Activated CD4-positive, CD25-positive, alpha-beta regulatory T cell treated with anti-CD3 and anti-CD28 coated beads, Interleukin-2, amount 50 U/mL, for 16 hours (primary cell): ENCODE results near the gene TCN2.
"Not testable (repeated sequence)": the region's sequence is repeated elsewhere in the genome, so short reads cannot be mapped to it uniquely, and the experiment has no call there.

Experiments
- DNase-seq: peaks from one replicate; pipeline ENCODE4 v3.0.0-alpha.2; 2020; ENCODE audit warnings: low read depth, low spot score

Gene TCN2

DNA sequence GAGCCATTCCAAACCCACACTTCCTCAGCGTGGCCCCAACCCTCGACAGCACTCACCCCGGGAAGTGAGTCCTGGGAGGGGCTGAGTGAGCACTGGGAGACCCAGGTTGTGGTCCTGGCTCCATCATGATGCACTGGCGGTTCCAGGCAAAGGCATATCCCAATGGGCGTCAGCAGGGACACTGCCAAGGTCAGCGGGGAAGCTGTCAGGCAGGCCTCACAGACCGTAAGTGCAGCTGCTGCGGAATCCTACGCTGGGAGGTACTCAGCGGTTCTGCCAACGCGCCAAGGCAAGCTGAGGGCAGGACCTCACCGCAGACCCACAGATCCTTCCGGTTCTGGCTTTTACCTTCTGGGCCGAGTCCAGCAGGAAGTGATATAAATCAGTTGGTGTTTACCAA is 31.1 kb upstream of the TCN2 start:
- no peak for DNase-seq

DNA sequence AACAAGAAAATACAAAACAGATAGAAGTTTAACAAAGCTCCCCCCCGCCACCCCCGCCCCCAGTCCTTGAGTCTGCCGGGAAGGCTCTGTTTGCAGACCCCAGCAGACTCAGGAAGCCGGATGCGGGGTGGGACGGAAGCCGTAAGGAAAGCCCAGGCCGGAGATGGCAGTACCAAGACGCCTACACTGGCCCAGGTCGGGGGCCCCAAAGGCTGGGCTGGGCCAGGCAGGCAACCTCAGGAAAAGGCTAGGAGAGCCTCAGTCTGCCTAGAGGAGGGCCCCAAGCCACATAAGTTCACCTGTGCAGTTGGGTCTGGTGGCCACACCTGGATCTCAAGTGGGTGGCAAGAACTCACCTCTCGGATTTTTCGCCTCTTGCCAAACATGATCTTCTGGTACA is 28.5 kb upstream of the TCN2 start:
- DNase-seq = no peak

DNA sequence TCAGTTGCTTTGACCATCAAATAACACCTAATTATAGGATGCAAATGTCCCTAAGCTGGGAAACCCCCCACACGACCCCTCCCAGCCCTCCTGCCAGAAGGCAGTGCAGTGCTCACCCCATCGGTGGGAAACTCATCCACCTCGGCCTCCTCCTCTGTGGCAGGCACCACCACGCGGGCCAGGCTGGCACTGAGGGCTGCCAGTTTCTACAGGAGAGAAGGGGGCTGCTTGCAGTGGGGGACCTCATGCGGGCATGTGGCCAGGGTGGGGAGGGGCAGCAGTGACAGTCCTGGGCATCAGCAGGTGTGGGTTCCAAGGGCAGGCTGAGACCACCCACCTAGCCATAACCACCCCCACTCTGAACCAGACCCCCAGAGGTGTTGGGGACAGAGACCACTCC is 26.1 kb upstream of the TCN2 start:
- no peak for DNase-seq

DNA sequence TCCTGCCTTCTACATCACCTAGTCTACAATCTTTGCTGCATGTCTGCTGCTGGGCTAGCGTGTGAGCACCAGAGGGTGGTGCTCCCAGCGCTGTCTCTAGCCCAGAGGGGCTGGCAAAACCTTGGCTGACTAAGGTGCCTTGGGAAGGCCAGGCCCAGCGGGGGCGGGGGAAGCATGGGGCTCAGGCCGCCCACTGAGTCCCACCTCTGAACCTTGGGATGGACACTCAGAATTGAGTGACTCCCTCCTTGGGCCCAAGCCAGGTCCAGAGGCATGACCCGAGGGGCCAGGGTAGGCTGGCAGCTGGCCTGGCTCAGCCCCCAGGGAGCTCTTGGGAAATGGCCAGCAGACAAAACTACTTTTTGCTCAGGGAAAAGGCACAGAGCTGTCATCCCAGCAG is 24.9 kb upstream of the TCN2 start:
- DNase-seq = no peak

DNA sequence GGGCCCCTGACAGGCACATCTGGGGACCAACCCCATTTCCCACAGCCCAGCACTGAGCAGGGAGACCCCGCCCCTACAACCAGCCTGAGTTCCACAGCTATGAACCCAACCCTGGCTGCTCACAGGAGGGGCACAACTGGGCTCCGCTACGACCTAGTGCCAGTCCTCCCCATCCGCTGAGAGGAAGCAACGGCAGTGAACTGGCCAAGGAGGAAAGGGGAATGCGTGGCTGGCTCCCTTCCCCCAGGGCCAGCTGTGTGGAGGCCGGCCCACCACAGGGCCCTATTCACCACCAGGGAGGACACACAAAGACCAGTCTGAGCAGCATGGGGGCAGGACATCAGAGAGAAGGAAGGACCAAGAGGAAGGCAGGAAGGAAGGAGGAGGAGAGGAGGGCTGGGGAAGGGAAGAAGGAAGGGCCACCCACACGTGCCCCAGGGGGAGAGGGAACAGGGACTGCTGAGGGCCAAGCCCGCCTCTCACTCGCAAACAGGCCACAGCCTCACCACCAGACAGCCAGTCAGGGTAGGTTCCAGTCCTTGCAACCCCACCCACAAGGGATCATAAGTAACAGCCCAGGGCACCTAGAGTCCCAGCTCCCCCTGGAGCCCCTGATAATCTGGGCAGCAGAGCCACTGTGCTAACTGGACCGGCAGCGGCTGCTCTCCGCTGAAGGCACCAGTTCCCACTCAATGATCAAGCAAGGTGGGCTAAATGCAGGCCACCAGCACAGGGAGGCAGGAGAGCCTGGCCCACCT is 24.0 kb upstream of the TCN2 start:
- DNase-seq = no peak

DNA sequence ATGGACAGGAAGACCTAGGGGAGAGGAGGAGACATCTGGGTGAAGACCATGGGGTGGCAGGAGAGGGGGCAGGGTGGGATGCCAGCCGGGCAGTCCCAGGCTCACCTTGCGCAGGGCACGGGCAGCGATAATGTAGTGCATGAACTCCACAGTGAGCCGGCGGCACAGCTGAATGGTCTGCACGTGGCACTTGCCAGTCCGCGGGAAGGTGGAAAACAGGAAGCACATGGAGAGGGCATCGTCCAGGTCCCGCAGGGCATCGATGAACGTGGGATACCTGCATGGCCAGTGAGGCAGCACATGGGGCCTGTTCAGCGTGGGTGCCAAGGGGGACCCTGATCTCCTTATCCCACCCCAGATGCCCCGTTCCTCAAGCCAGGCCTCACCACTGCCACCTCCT is 22.5 kb upstream of the TCN2 start:
- DNase-seq = no peak

DNA sequence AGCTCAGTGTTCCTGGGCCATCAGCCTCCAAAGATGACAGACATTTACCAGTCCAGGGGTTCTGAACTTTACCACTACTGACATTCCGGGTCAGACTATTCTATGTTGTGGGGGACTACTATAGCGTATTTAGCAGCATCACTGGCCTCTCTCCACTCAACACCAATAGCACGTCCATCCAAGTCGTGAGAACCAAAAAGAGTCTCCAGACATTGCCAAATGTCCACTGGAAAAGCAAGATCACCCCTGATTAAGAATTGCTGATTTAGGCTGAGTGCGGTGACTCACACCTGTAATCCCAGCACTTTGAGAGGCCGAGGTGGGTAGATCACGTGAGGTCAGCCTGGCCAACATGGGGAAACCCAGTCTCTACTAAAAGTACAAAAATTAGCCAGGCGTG is 20.6 kb upstream of the TCN2 start:
- no peak for DNase-seq

DNA sequence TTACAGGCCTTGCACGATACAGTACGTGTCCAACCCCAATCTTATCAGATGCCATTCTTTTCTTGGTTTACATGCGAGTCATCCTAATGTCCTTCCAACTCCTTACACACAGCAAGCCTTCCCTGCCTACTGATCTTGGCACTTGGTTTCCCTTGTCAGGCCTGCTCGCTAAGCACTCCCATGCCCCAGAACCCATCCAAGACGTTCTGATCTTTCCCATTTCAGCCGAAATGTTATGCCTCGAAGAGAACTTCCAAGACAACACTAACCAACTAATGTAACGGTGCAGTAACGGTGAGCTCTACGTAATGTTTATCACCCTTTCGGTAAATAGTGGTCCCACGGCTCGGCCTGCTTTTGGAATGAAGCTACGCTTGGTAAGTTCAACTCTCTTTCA is 15.8 kb upstream of the TCN2 start:
- no peak for DNase-seq

DNA sequence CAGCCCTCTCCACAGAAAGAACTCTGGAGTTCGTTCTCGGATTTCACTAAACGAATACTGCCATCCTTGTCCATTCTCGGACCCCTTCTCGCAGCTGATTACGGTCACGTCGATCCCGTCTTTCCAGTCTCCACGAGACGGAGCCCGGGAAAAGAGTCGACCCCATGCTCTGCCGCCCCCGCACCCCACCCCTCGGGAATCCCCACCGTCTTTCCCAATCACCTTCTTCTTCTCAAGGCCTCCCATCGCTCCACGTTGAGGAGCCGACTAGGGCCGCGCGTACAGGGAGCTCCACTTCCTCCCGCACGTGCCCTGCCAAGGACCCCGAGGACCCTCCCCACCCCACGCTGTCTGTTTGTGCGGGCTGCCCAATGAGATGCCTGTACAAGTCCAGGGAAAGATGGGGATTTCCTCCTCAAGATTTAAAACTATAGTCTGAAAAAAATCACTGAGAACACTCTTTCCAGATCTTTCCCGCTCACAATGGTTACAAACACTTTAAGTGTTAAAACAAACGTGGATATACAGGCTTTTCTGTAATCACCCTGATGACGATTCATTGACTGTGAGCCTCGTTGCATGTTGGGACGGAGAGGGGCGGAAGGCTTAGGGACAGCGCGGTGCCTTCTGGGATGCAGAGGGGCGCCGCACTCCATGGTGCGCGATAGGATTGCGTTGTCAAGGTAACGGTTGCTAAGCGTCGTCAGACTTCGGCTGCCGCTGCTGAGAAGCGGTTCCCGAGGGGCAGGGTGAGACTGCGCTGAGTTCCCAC is 15.2 kb upstream of the TCN2 start, which contains the start of gene PES1:
TSS of gene PES1 (minus strand) at position 323 of the 772 bp plus-strand sequence. CDS start at position 246, 77 bp downstream.
- peak; percentile 92 for DNase-seq

DNA sequence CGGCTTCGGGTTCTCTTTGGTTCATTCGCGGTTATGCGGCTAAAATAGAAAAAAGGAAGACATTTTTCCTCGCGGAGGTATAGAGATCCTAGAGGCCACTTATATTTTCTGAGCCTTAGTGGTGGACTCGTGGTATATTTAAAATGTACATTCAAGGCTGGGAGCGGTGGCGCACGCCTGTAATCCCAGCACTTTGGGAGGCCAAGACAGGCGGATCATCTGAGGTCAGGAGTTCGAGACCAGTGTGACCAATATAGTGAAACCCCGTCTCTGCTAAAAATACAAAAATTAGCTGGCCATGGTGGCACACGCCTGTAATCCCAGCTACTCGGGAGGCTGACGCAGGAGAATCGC is 14.6 kb upstream of the TCN2 start:
- DNase-seq = not testable (repeated sequence)

DNA sequence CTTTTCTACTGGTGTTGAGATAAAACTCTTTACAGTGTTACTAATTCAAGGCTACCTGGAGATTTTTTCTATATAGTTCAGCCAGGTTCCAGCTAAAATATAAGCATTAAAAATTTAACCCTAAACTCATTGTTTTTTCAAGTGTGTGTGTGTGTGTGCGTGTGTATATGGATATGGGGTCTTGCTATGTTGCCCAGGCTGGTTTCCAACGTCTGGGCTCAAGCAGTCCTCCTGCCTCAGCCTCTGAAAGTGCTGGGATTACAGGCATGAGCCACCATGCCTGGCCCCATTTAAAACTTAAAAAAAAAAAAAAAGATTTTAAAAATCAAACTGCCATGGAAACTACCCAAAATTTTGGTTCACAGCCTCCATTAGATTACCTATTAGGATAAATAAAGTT is 10.8 kb upstream of the TCN2 start:
- DNase-seq = no peak

DNA sequence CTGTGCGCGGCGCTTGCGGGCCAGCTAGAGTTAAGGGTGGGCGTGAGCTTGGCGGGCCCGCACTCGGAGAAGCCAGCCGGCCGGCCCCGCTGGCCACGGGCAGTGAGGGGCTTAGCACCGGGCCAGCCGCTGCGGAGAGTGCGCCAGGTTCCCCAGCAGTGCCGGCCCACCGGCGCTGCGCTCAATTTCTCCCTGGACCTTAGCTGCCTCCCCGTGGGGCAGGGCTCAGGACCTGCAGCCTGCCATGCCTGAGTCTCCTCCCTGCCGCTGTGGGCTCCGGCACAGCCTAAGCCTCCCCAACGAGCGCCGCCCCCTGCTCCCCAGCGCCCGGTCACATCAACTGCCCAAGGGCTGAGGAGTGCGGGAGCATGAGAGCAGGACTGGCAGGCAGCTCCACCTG is 10.1 kb upstream of the TCN2 start:
- no peak for DNase-seq

DNA sequence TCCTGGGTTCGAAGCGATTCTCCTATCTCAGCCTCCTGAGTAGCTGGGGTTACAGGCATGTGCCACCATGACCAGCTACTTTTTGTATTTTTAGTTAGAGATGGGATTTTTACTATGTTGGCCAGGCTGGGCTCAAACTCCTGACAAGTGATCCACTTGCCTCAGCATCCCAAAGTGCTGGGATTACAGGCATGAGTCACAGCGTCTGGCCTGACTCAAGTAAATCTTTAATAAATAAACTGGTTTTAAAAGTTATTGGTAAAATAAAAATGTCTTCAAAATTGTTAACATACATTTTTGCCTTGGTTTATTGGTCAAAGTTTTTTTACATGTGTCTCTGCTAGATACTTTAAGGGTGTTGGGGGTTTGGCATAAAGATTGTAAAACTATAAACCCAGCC is 8.0 kb upstream of the TCN2 start:
- no peak for DNase-seq

DNA sequence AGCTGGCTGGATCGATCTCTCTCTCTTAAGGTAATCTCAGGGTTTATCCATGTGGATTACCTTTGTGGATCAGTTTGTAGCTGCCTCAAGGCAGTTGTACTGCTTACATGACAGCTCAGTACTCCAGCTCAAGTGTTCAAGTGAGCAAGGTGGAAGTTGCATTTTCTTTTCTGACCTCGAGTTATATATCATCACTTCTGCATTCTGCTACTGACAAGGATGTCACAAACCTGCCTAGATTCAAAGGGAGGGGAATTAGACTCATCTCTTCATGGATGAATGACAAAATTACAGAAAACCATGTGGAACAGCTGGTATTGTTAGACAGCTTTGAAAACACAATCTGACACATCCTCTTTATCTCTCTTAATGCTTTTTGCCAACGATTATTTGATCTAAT is 6.1 kb upstream of the TCN2 start:
- DNase-seq = no peak

DNA sequence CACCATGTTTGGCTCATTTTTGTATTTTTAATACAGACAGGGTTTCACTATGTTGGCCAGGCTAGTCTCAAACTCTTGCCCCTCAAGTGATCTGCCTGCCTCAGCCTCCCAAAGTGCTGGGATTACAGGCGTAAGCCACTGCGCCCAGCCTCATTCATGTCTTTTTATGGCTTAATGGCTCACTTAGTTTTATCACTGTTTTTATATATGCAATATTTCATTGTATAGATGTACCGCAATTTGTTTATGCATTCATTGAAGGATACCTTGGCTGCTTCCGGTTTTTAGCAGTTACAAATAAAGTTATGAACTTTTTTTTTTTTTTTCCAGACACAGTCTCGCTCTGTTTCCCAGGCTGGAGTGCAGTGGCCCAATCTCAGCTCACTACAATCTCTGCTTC is 5.5 kb upstream of the TCN2 start:
- DNase-seq = no peak

DNA sequence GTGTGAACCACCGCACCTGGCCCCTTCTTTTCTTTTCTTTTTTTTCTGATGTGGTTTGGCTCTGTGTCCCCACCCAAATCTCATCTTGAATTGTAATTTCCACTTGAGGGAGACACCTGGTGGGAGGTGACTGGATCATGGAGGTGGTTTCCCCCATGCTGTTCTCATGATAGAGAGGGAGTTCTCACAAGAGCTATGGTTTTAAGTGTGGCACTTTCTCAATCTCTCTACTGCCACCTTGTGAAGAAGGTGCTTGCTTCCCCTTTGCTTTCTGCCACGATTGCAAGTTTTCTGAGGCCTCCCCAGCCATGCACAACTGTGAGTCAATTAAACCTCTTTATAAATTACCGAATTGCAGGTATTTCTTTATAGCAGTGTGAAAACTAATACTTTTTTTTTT is 4.9 kb upstream of the TCN2 start:
- no peak for DNase-seq

DNA sequence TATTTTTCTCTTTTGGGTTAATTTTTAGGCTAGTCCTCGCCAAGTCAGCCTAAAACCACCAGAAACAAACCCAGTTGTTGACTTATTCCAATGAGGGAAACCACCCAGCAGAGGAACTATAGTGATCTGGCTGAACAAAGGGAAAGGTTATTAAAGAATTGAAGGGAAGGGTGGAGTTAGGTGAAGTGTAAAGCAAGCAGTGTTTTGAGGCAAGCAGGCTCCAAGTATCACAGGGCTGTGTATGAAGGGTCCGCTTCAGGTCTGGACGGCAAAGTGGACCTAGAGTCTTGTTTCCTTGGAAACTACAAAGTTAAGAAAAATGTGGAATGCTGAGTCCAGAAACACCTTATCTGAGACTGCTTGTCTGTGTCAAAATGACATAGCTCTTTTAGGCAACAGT is 3.2 kb upstream of the TCN2 start:
- no peak for DNase-seq

DNA sequence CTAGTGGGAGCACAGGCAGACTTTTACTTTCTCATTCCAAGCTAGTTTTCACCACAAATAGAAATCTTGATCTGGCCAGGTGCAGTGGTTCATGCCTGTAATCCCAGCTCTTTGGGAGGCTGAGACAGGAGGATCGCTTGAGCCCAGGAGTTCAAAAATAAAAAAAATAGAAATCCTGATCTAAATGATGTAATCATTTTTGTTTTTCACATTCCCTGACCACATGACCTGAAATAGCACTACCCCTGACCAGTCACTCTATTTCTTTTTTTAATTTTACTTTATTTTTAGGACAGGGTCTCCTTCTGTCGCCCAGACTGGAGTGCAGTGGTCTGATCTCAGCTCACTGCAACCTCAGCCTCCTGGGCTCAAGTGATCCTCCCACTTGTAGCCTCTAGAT is 2.3 kb upstream of the TCN2 start:
- DNase-seq = no peak

DNA sequence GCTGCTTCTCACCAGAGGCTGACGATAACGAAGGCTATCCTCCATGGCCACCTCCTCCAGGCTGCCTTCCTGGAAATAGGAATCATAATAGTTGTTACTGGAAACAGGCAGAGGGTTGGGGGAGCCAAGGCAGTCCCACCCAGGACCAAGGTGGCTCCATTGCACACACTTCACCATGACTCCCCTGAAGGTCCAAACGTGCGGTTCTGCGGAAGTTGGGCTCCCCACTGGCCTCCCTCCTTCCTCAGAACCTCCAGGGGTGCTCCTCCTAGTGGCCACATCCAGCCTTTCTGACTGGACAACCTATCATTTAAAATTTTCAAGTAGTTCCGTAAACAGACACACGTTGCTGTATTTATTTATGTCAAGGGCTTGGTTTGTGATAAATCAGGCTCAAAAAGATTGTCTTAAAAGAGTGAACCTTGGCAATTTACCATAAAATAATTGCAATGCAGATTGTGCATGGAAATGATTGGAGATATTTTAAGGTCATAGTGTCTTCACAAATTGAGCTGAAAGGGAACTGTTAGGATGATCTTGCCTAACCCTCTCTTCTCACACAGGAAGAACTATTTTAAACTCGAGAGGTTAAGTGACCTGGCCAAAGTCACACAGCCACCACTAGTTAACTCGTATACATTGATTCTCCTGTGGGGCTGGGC is 1.4 kb upstream of the TCN2 start:
- no peak for DNase-seq

DNA sequence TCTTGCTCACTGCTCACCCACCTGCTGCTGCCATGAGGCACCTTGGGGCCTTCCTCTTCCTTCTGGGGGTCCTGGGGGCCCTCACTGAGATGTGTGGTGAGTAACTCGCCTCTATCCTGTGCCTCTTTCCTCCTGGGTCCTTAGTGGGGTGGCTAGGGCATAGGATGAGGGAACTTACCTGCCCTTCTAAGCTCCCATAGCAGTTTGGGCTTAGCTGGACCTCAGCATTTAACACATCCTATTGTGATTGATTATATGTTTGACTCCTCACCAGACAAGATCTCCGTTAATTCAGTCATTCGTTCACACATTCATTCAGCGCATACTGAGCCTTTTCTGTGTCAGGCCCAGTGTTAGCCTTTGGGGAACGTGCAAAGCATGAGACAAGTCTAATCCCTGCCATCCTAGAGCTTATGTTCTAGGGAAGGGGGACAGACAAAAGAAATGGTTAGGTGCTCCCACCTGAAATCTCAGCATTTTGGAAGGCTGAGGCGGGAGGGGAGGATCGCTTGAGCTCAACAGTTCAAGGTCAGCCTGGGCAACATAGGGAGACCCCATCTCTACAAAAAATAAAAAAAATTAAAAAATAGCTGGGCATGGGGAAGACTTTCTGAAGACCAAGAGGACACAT is 441 bp downstream of the TCN2 start:
- no peak for DNase-seq

DNA sequence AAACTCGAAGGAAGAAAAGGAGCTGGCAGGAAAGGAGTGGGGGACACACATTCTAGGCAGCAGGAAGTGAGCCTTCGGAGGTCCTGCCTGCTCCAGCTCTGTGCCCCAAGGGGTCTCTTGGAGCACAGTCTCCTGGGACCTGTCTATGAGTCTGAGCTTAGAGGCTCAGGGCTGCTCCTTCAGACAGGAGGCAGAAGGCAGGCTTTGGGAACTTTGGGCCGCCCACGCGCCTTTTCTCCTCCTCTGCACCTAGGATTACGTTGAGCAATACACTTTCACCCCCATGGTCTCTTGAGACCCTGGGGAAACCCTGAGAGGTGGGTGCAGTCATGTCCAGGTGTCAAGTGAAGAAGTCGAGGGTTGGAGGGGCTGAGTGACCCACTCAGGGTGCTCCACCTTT is 965 bp downstream of the TCN2 start:
- no peak for DNase-seq
